ENCODE results near the gene HOXB5. TPM values are rescaled to one million over a fixed set of nuclear protein-coding genes. Genes with fewer than 3 reads are reported as not detected.

The HOXB5 gene
- total and polyA plus RNA-seq, 8 donors = 0.43 to 50.4 (median 2.4) TPM; not detected in 1

- H3K27me3 ChIP-seq = peaks cover 60 to 100% (median 99%) of the 10 kb centered on the region in 3 donors
Observed at GRCh38 chr17:48632579-48633265, 39.1 kb upstream of the HOXB5 start.

GRCh38 chr17:48631693-48632578, 38.4 kb upstream of the HOXB5 start:
- peaks cover 0 to 22% (median 9%) of the 10 kb centered on the region in 4 donors for H3K4me1 ChIP-seq
- H3K27ac ChIP-seq = no peak overlapping the region
- no peak for TF ChIP-seq POLR2A (IDR thresholded peaks at IDR 0.05)
- no peak for TF ChIP-seq CTCF (IDR thresholded peaks at IDR 0.05)
- no peak for TF ChIP-seq EP300 (IDR thresholded peaks at IDR 0.05)
- no peak for TF ChIP-seq POLR2AphosphoS5 (IDR thresholded peaks at IDR 0.05)
- H3K27me3 ChIP-seq = peaks cover 60 to 100% (median 99%) of the 10 kb centered on the region in 3 donors
- WGBS, 5 donors = 16 to 22% (median 18%) methylated on average over 5 to 7 of the region's 7 CpGs
- no peak overlapping the region for H3K4me3 ChIP-seq
- intact Hi-C loops (cut with DNase I; ENCODE audit: low total_unique reads) = no loop called here
- no peaks in the 10 kb centered on the region for H3K9me3 ChIP-seq
- H3K36me3 ChIP-seq = no peaks in the 10 kb centered on the region
- no peak for DNase-seq

More at GRCh38 chr17:48632579-48633265, 39.1 kb upstream of the HOXB5 start:
- 17 to 32% (median 21%) methylated on average over 7 of the region's 7 CpGs for WGBS, 5 donors
- intact Hi-C loops (cut with DNase I; ENCODE audit: low total_unique reads) = no loop called here
- no peak for DNase-seq
- Histone ChIP-seq H3K27ac (no peak overlapping the region), H3K4me3 (no peak overlapping the region), H3K36me3 (no peaks in the 10 kb centered on the region), H3K4me1 (peaks cover 0 to 20% (median 9%) of the 10 kb centered on the region in 4 donors), H3K9me3 (no peaks in the 10 kb centered on the region)
- TF ChIP-seq CTCF (IDR thresholded peaks at IDR 0.05) (no peak), POLR2A (IDR thresholded peaks at IDR 0.05) (no peak), POLR2AphosphoS5 (IDR thresholded peaks at IDR 0.05) (no peak), EP300 (IDR thresholded peaks at IDR 0.05) (no peak)

- no peak for TF ChIP-seq EP300 (IDR thresholded peaks at IDR 0.05)
- no peak for TF ChIP-seq POLR2AphosphoS5 (IDR thresholded peaks at IDR 0.05)
- no peak for TF ChIP-seq POLR2A (IDR thresholded peaks at IDR 0.05)
- no peak for TF ChIP-seq CTCF (IDR thresholded peaks at IDR 0.05)
- H3K27me3 ChIP-seq = peaks cover 60 to 100% (median 99%) of the 10 kb centered on the region in 3 donors
- H3K27ac ChIP-seq = no peak overlapping the region
- intact Hi-C loops (cut with DNase I; ENCODE audit: low total_unique reads) = no loop called here
- no peak overlapping the region for H3K4me3 ChIP-seq
- no peaks in the 10 kb centered on the region for H3K36me3 ChIP-seq
- WGBS, 5 donors = 17 to 30% (median 24%) methylated on average over 15 of the region's 15 CpGs
- peaks cover 7 to 24% (median 14%) of the 10 kb centered on the region in 4 donors for H3K4me1 ChIP-seq
- H3K9me3 ChIP-seq = no peaks in the 10 kb centered on the region
- no peak for DNase-seq
Observed at GRCh38 chr17:48630925-48631692, 37.5 kb upstream of the HOXB5 start.

Data from stomach (tissue), 9 donors.